ENCODE results near the gene BHLHE23. TPM values are rescaled to one million over a fixed set of nuclear protein-coding genes. Genes with fewer than 3 reads are reported as not detected.

The BHLHE23 gene
- not detected for total RNA-seq

DNA sequence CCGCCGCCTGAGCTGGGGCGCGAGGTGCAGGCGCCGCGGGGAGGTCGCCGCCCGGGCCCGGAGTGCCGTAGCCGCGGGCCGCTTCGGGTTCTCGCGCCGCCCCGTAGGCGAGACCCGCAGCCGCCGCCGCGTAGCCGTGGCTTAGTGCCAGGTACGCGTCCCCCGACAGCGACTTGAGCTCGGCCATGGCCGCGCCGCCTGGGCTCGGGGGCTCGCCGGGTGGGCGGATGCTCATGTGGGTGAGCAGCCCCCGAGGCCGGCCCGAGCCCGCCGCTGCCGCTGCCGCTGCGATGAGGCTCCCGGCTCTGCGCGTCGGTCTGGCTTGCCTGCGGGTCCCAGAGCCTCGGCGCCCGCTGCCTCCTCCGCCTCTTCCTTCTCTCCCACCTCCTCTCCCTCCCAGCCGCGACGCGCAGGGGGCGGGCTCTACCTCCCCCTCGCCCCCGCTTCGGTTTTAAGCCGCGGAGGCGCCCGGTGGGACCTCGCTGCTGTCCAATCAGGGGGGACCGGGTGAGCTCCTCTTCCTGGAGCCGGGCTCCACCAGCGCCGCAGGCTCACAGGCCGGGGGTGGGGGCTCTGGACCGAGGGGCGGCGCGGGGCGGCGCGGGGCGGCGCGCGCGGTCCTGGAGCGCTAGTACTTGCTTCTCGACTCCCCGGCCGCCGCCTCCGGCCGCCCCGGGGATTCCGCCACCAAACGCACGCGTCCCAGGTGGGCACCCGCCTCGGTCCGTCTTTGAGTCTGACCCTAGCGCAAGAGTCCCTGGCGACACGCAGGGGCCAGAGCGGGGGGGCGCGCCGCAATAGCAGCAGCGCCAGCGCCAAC lies at the start of gene BHLHE23:
TSS of gene BHLHE23 (minus strand) at position 425 of the 820 bp plus-strand sequence. CDS start at position 235, 190 bp downstream.
- no peaks in the 10 kb centered on the region for H3K36me3 ChIP-seq
- no peak within 1 kb of the TSS for H3K27ac ChIP-seq
- peaks cover 0 to 46% (median 6%) of the 10 kb centered on the region in 4 donors for H3K4me1 ChIP-seq
- peaks cover 0 to 4% (median 0%) of the 10 kb centered on the region in 4 donors for H3K9me3 ChIP-seq
- H3K27me3 ChIP-seq: peaks cover 0 to 97% of the 10 kb centered on the region in 2 donors
- DNase-seq (ENCODE audit: low spot score in 2 of 2): no peak
- WGBS, 2 donors: 2 to 7% methylated on average over 15 to 66 of the region's 110 CpGs
- TF ChIP-seq EP300 (IDR thresholded peaks at IDR 0.05) (no peak), POLR2A (IDR thresholded peaks at IDR 0.05) (no peak)
- TF ChIP-seq, protein P1, sequence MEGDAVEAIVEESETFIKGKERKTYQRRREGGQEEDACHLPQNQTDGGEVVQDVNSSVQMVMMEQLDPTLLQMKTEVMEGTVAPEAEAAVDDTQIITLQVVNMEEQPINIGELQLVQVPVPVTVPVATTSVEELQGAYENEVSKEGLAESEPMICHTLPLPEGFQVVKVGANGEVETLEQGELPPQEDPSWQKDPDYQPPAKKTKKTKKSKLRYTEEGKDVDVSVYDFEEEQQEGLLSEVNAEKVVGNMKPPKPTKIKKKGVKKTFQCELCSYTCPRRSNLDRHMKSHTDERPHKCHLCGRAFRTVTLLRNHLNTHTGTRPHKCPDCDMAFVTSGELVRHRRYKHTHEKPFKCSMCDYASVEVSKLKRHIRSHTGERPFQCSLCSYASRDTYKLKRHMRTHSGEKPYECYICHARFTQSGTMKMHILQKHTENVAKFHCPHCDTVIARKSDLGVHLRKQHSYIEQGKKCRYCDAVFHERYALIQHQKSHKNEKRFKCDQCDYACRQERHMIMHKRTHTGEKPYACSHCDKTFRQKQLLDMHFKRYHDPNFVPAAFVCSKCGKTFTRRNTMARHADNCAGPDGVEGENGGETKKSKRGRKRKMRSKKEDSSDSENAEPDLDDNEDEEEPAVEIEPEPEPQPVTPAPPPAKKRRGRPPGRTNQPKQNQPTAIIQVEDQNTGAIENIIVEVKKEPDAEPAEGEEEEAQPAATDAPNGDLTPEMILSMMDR (IDR thresholded peaks at IDR 0.05): no peak
- peak within 1 kb of the TSS in 1 of 4 donors; percentile 12 for H3K4me3 ChIP-seq

DNA sequence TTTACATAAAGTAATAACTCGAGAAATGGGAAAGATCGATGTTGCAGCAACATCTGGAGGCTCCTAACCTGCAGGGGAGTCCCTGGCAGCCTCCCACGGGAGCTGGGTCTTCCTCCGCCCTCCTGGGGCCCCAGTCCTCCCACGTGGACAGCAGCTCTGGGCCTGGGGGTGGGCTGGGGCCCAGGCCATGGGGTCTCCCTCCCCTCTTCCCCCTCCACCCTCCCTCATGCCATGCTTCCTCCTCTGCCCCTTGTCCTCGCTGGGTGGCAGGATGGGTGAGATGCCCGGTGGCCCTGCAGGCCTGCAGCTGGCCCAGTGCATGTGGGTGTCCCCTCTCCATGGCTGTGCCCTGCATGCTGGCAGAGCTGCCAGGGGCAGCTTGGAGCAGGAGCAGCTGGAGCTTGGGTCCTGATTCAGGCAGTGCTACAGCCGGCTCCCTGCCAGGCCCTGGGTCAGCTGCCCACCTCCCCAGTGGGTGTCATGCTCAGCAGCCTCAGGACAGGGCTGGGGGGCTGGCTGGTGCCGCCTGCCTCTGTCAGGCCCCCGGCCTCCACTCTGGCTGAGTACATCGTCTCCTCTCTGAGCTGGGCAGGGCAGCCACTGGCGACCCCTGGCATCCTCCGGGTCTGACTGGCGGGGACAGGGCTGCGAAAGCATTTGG lies 48.9 kb upstream of the BHLHE23 start:
- WGBS, 2 donors: 38 to 49% methylated on average over 5 to 12 of the region's 15 CpGs
- no peaks in the 10 kb centered on the region for H3K36me3 ChIP-seq
- no peaks in the 10 kb centered on the region for H3K9me3 ChIP-seq
- no peak for DNase-seq (ENCODE audit: low spot score in 2 of 2)
- peaks cover 0 to 9% (median 2%) of the 10 kb centered on the region in 4 donors for H3K4me1 ChIP-seq
- H3K4me3 ChIP-seq: no peak overlapping the region
- TF ChIP-seq EP300 (IDR thresholded peaks at IDR 0.05): no peak
- no peak for TF ChIP-seq POLR2A (IDR thresholded peaks at IDR 0.05)
- TF ChIP-seq, protein P1 (IDR thresholded peaks at IDR 0.05): no peak
- no peak overlapping the region for H3K27ac ChIP-seq
- H3K27me3 ChIP-seq: peaks cover 0 to 68% of the 10 kb centered on the region in 2 donors

DNA sequence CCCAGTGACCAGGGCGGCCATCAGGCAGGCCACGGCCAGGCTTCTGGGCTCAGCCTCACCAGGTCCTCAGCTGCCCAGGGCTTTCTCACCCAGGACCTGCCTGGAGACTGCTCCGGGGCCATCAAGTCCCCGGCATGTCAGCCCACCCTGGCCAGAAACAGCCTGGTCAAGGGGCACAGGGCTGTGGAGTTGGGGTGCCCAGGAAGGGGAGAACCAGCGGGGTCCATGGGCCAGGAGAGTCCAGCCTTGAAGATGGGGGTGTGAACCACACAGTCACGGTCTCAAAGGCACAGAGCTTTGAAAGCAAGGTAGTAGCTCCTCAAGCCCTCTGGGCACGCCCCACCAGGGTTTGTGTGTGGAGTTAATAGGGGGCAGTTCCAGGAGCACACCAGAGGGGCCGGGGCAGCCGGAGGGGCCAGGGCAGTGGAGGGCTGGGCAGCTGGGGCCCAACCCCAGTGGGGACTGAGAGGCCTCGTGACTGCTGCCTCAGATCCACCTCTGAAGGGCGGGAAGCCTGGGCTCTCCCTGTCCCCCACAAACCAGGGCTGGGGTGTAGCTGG lies 48.0 kb upstream of the BHLHE23 start:
- no peak overlapping the region for H3K4me3 ChIP-seq
- no peaks in the 10 kb centered on the region for H3K36me3 ChIP-seq
- no peak overlapping the region for H3K27ac ChIP-seq
- 83 to 85% methylated on average over 11 of the region's 11 CpGs for WGBS, 2 donors
- peaks cover 0 to 66% of the 10 kb centered on the region in 2 donors for H3K27me3 ChIP-seq
- H3K4me1 ChIP-seq: peaks cover 0 to 9% (median 2%) of the 10 kb centered on the region in 4 donors
- DNase-seq (ENCODE audit: low spot score in 2 of 2): no peak
- no peak for TF ChIP-seq POLR2A (IDR thresholded peaks at IDR 0.05)
- TF ChIP-seq, protein P1 (IDR thresholded peaks at IDR 0.05): no peak
- TF ChIP-seq EP300 (IDR thresholded peaks at IDR 0.05): no peak
- H3K9me3 ChIP-seq: no peaks in the 10 kb centered on the region

DNA sequence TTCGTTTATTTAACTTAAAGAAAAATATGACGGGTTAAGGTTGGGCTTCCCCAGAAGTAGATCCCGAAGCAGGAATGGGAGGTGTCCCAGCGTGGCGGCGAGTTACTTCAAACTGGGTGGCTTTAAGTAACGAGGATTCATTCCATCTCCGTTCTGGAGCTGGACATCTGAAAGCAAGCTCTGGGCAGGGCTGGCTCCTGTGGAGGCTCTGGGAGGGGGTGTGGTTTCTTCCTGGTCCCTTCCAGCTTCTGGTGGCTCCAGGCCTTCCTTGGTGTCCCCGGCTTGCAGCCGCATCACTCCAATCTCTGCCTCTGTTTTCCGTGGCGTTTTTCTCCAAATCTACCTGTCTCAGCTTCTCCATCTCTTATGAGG lies 47.3 kb upstream of the BHLHE23 start:
- no peak for DNase-seq (ENCODE audit: low spot score in 2 of 2)
- Histone ChIP-seq H3K27ac (no peak overlapping the region), H3K4me3 (no peak overlapping the region), H3K4me1 (peaks cover 0 to 9% (median 2%) of the 10 kb centered on the region in 4 donors), H3K36me3 (no peaks in the 10 kb centered on the region), H3K9me3 (no peaks in the 10 kb centered on the region), H3K27me3 (peaks cover 0 to 60% of the 10 kb centered on the region in 2 donors)
- WGBS, 2 donors: 83 to 88% methylated on average over 12 of the region's 12 CpGs
- TF ChIP-seq POLR2A (IDR thresholded peaks at IDR 0.05): no peak
- no peak for TF ChIP-seq EP300 (IDR thresholded peaks at IDR 0.05)

DNA sequence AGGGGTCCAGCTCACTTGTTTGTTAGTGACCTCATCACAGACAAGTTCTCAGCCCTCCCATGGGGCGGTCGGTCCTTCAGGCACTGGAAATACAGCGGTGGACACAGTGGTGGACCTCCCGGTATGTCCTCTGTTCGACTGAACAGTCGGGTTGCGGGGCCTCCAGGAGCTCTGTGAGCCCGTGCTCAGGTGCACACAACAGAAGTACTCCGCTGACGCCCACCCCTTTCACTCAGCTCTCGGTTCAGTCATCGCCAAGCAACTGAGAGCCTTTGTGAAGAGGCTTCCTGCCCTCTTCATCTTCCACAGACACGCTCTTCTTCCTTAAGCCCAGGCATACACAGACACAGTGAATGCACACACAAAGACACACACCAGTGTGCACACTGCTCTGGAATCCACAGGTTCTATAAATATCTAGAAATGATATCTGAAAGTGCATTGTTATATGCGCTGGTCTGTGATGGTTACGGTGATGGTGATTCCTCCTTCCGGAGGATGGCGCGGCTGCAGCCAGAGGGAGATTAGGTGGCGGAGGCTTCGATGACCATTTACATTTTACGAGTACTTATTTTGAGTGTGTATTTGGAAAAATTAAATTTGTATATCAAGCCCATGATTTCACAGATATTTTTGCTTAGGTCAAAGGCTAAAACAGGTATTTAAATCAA lies 46.8 kb upstream of the BHLHE23 start:
- Histone ChIP-seq H3K9me3 (no peaks in the 10 kb centered on the region), H3K27me3 (peaks cover 0 to 55% of the 10 kb centered on the region in 2 donors), H3K4me3 (no peak overlapping the region), H3K27ac (no peak overlapping the region), H3K36me3 (no peaks in the 10 kb centered on the region), H3K4me1 (peaks cover 0 to 9% (median 2%) of the 10 kb centered on the region in 4 donors)
- WGBS, 2 donors: 73 to 74% methylated on average over 21 of the region's 21 CpGs
- TF ChIP-seq POLR2A (IDR thresholded peaks at IDR 0.05): no peak
- TF ChIP-seq EP300 (IDR thresholded peaks at IDR 0.05): no peak
- TF ChIP-seq, protein P1 (IDR thresholded peaks at IDR 0.05): no peak
- DNase-seq (ENCODE audit: low spot score in 2 of 2): no peak

Data from tibial nerve (tissue), 4 donors.